ENCODE results near the gene KIF27.

GRCh38 chr9:83919111-83919510 is 2.1 kb downstream of the KIF27 start:
- TF ChIP-seq POLR2A (IDR thresholded peaks at IDR 0.05): no peak
- TF ChIP-seq EP300 (IDR thresholded peaks at IDR 0.05): no peak
- TF ChIP-seq CTCF (IDR thresholded peaks at IDR 0.05): no peak

All from ovary (tissue), 3 donors.